Activated B cell treated with CpG ODN at 0.5 μM for 24 hours (primary cell): ENCODE data around the gene FPR2. TPM values are rescaled to one million over a fixed set of nuclear protein-coding genes. Genes with fewer than 3 reads are reported as not detected.

Experiments
- ATAC-seq: fragments of 200-7000 bp; cut with Tn5 transposase; one replicate; pipeline ENCODE4 v1.10.0; 2021; ENCODE audit warnings: low read depth, mild to moderate bottlenecking, moderate library complexity
- CTCF ChIA-PET: fragments of 350-600 bp; sonication (Branson Sonifier 250); formaldehyde crosslinking; loops from one replicate; lab custom pipeline; 2021; ENCODE audit warnings: antibody characterized with exemption; lab: Charles Lee
- POLR2A ChIA-PET: fragments of 350-600 bp; sonication (Branson Sonifier 250); formaldehyde crosslinking; loops from one replicate; lab custom pipeline; 2021; ENCODE audit warnings: antibody characterized with exemption; lab: Charles Lee
- DNase-seq: peaks from one replicate; pipeline ENCODE4 v3.0.0; 2022
- H3K27ac Mint-ChIP-seq: one replicate; pipeline ENCODE4 v1.8.0; 2020; ENCODE audit warnings: mixed read lengths
- H3K27me3 Mint-ChIP-seq: one replicate; pipeline ENCODE4 v1.8.0; 2021; ENCODE audit warnings: mixed read lengths
- H3K36me3 Mint-ChIP-seq: one replicate; pipeline ENCODE4 v1.8.0; 2021; ENCODE audit warnings: low read depth, mixed read lengths
- H3K4me1 Mint-ChIP-seq: one replicate; pipeline ENCODE4 v1.8.0; 2021; ENCODE audit warnings: mixed read lengths
- H3K4me3 Mint-ChIP-seq: one replicate; pipeline ENCODE4 v1.8.0; 2020; ENCODE audit warnings: mild to moderate bottlenecking, mixed read lengths
- H3K9me3 Mint-ChIP-seq: one replicate; pipeline ENCODE4 v1.8.0; 2020; ENCODE audit warnings: mixed read lengths
- intact Hi-C: fragments of 100-400 bp; cut with micrococcal nuclease; formaldehyde crosslinking; loops from one replicate; pipeline ENCODE4 v1.15.1; 2024
- total RNA-seq: library from RNA; stranded (reverse); gene quantifications from 2 replicates; pipeline ENCODE4 v1.2.3, GENCODE V29; 2022
- TF ChIP-seq, protein P1 (sequence below): fragments of 200-600 bp; IDR thresholded peaks from one replicate; pipeline ENCODE4 v1.8.0; 2022; ENCODE audit warnings: antibody characterized with exemption, mild to moderate bottlenecking

The FPR2 gene
- total RNA-seq, 1 donor from 2014 or later, result not detected

DNA sequence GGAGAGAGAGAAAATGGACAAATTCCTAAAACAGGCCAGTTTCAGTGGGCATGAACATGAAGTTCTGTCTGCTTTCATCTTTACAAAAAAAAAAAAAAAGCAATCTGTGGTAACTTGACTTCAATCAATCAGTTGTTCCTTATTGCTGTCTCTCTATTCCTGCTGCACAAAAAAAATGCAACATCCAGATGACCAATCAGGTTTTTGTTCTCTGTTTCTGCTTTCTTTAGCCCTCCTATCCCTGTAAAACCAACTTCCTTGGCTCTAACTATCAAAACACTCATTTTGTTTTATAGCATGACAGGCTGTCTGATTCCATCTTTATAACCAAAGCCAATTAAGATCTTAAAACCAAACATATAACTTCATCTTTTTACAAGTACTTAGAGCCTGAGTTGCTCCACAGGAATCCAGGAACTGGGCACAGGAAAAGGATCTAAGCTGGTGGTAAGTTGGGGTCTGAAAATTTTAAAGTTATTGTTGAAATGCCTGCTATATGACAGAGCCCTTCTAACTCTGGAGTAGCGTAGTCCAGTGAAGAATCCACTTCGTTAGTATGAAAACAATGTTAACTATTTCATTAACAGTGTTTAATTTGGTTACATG, 34.0 kb downstream of the FPR2 start, which contains the start of gene FPR3:
TSS of gene FPR3 (plus strand) at position 273 of the 606 bp plus-strand sequence. CDS start 28,592 bp downstream, outside the sequence.
- TF ChIP-seq, protein P1, sequence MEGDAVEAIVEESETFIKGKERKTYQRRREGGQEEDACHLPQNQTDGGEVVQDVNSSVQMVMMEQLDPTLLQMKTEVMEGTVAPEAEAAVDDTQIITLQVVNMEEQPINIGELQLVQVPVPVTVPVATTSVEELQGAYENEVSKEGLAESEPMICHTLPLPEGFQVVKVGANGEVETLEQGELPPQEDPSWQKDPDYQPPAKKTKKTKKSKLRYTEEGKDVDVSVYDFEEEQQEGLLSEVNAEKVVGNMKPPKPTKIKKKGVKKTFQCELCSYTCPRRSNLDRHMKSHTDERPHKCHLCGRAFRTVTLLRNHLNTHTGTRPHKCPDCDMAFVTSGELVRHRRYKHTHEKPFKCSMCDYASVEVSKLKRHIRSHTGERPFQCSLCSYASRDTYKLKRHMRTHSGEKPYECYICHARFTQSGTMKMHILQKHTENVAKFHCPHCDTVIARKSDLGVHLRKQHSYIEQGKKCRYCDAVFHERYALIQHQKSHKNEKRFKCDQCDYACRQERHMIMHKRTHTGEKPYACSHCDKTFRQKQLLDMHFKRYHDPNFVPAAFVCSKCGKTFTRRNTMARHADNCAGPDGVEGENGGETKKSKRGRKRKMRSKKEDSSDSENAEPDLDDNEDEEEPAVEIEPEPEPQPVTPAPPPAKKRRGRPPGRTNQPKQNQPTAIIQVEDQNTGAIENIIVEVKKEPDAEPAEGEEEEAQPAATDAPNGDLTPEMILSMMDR, result no peak
- ATAC-seq (no peak), DNase-seq (no peak)
- ChIA-PET CTCF (no interaction called here), POLR2A (no interaction called here)
- Mint-ChIP-seq H3K27me3 (peaks cover 7% of the 10 kb centered on the region), H3K4me3 (no peak within 1 kb of the TSS), H3K36me3 (no peaks in the 10 kb centered on the region), H3K27ac (no peak within 1 kb of the TSS), H3K4me1 (no peaks in the 10 kb centered on the region), H3K9me3 (peaks cover 7% of the 10 kb centered on the region)
- intact Hi-C loops, result no loop called here

DNA sequence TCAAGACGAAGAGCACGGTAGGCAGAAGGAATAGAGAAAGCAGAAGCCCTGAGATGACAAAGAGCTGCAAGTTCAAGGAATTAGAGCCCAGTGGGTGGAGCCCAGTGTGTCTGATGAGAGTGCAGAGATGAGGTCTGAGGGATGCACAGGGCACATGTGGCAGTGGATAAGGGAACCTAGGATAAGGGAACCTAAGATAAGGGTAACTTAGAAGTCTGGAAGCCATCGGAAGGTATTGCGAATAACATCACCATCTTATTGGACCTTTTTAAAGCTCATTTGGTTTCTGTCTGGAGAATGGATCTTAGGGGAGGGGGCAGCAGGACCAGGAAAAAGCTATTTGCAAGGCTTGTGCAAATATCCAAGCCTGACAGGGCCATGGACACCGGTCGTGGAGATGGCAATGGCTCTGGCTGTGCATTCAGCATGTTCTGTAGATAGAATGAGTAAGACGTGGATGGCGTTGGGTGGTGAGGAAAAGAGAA, 35.3 kb downstream of the FPR2 start:
- H3K9me3 Mint-ChIP-seq, result peaks cover 7% of the 10 kb centered on the region
- no peak for ATAC-seq
- CTCF ChIA-PET, result no interaction called here

DNA sequence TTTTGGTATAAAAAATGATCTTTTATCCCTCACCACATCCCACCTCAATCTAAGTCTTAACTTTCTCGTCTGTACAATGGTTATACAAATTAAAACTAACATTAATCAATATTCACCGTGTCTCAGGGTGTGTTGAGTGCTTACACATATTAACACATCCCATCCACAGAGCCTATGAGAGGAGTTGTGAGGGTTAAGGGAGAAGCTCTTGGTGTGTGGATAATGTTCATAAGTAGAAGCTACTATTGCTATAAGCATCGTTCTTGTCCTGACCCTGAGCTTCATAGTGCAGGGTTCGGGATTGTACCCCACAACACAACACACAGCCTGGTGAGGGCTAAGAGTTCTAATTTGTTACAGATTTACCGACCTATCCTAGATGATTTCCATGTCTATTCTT, 36.5 kb downstream of the FPR2 start:
- POLR2A ChIA-PET, result no interaction called here
- DNase-seq (no peak), ATAC-seq (no peak)
- intact Hi-C loops, result no loop called here
- no peak overlapping the region for H3K27ac Mint-ChIP-seq
- TF ChIP-seq, protein P1, result no peak
- no peak overlapping the region for H3K4me3 Mint-ChIP-seq
- H3K36me3 Mint-ChIP-seq, result no peaks in the 10 kb centered on the region
- CTCF ChIA-PET, result no interaction called here
- peaks cover 8% of the 10 kb centered on the region for H3K9me3 Mint-ChIP-seq
- no peaks in the 10 kb centered on the region for H3K4me1 Mint-ChIP-seq
- H3K27me3 Mint-ChIP-seq, result peaks cover 5% of the 10 kb centered on the region

More for the DNA sequence above, 35.3 kb downstream of the FPR2 start:
- intact Hi-C loops, result no loop called here
- H3K4me3 Mint-ChIP-seq, result no peak overlapping the region
- POLR2A ChIA-PET, result interaction anchor here (0.5 kb wide), 1 partner anchor 14 kb away, joined by 3 read pairs; no protein-coding TSS in a partner anchor
- no peak for DNase-seq
- TF ChIP-seq, protein P1, result no peak
- H3K27ac Mint-ChIP-seq, result no peak overlapping the region
- H3K27me3 Mint-ChIP-seq, result peaks cover 7% of the 10 kb centered on the region
- no peaks in the 10 kb centered on the region for H3K4me1 Mint-ChIP-seq
- H3K36me3 Mint-ChIP-seq, result no peaks in the 10 kb centered on the region

DNA sequence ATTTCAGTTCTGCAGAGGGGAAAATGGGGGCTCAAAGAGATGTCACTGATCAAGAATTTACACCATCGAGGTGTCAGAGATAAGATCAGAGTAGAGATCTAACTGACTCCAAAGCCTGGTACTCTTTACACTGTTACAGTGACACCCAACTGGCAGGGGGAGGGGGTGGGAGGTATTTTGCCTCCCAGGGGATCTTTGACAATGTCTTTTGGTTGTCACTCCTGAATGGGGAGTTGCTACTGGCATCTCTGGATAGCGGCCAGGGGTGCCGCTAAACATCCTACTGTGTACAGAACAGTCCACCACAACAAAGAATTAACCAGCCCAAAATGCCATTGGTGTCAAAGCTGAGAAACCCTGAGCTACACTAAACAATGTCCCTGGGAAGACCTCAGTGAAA, 37.1 kb downstream of the FPR2 start:
- TF ChIP-seq, protein P1, result no peak
- intact Hi-C loops, result no loop called here
- no peak for DNase-seq
- Mint-ChIP-seq H3K4me1 (no peaks in the 10 kb centered on the region), H3K27me3 (peaks cover 5% of the 10 kb centered on the region), H3K27ac (no peak overlapping the region), H3K36me3 (no peaks in the 10 kb centered on the region), H3K9me3 (peaks cover 5% of the 10 kb centered on the region), H3K4me3 (no peak overlapping the region)
- POLR2A ChIA-PET, result no interaction called here
- ATAC-seq, result no peak
- CTCF ChIA-PET, result no interaction called here

DNA sequence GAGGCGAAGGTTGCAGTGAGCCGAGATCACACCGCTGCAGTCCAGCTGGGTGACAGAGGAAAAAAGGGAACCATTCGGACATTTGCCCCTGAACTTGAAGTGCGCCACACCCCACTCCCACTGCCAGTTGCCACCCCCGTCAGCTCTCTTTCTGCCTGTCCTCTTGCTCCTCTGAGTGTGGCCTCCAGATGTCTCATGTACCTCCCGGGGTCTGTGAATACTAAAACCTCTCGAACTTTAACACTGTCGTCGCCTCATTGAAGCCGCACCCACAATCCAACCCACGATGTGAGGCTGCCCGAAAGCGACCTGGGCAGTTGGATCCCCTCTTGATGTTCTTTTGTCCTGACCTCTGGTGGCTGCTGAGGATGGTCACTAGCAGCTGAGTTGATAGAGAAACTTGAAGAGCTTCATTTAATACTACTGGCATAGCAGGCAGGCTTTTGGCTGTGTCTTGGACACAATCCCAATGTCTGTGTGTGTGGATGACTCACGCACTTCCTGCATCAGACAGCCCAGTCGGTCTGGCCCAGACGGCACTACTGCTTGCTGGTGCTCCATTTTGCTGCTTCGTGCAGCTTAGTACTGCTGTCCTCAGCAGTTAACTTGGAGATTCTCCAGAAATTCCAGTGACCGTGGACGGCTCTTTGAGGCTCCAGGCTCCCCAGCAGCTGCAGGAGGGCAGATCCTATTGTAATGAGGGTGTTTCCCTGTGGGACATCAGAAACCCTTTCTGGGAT, 38.2 kb downstream of the FPR2 start:
- Mint-ChIP-seq H3K4me1 (peaks cover 5% of the 10 kb centered on the region), H3K36me3 (no peaks in the 10 kb centered on the region), H3K27me3 (peaks cover 3% of the 10 kb centered on the region), H3K9me3 (peaks cover 5% of the 10 kb centered on the region), H3K27ac (no peak overlapping the region), H3K4me3 (no peak overlapping the region)
- DNase-seq, result no peak
- TF ChIP-seq, protein P1, result no peak
- ChIA-PET POLR2A (no interaction called here), CTCF (no interaction called here)
- ATAC-seq, result no peak
- intact Hi-C loops, result no loop called here
